ENCODE data around the gene C1orf185.

- no peak for TF ChIP-seq CTCF (IDR thresholded peaks at IDR 0.05)
- no peak for TF ChIP-seq POLR2A (IDR thresholded peaks at IDR 0.05)
These were observed 37.4 kb downstream of the C1orf185 start for GRCh38 chr1:51139474-51139873.

Measured in uterus (tissue), 2 donors.